GM12801 (cell line): Measurements from ENCODE around the gene TMEM54.

Experiments used
- CTCF ChIP-seq: IDR thresholded peaks from one replicate; pipeline ENCODE4 v1.5.1; 2011; ENCODE audit warnings: control low read depth; ENCODE audit not compliant: insufficient read length; ENCODE audit errors: extremely low read depth

TMEM54 gene

GRCh38 chr1:32881871-32882850 is 19.0 kb downstream of the TMEM54 start:
- TF ChIP-seq CTCF: no peak

GRCh38 chr1:32881291-32881690 is 19.9 kb downstream of the TMEM54 start:
- no peak for TF ChIP-seq CTCF

GRCh38 chr1:32878637-32879041 is 22.6 kb downstream of the TMEM54 start:
- TF ChIP-seq CTCF: no peak

GRCh38 chr1:32878183-32878582 is 23.0 kb downstream of the TMEM54 start:
- TF ChIP-seq CTCF: no peak

GRCh38 chr1:32877211-32878110 is 23.7 kb downstream of the TMEM54 start:
- no peak for TF ChIP-seq CTCF

- TF ChIP-seq CTCF: no peak
Measured at GRCh38 chr1:32876341-32877210, 24.6 kb downstream of the TMEM54 start.
